ENCODE results near the gene GPR149. TPM values are rescaled to one million over a fixed set of nuclear protein-coding genes. Genes with fewer than 3 reads are reported as not detected.

The GPR149 gene
- total and polyA plus RNA-seq, 2 of the 8 experiments (the other 6 are each of a cell fraction or from before 2014, with no cell fraction given): not detected

DNA sequence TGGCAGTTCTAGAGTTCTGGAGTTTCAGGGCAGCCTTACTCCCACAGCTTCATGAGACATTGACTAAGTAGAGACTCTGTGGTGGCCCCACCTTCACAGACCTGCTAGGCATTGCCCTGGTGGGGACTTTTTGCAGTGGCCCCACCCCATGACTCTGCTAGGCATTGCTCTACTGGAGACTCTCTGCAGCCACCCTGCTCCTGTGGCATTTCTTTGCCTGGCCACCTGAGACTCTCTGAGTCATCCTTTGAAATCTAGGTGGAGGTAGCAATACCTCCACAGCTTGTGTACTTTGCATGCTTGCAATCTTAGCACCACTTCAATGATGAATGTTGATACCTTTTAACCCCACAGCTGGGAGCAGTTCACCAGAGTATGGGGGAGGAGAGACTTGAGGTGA, 65.1 kb downstream of the GPR149 start:
- FAIRE-seq: no peak
- H4K20me1 ChIP-seq (replicated peaks in 1 of 2; ENCODE audit: control insufficient read depth in 1 of 2, insufficient read depth in 2 of 2, low read length in 2 of 2): no peaks in the 10 kb centered on the region
- no peak overlapping the region for H4K8ac ChIP-seq (ENCODE audit: extremely low read depth, insufficient read depth, low read length)
- TF ChIP-seq GABPA (IDR thresholded peaks at IDR 0.05; ENCODE audit: borderline replicate concordance, insufficient read depth, low read length) (no peak), TAF7 (optimal IDR thresholded peaks at IDR 0.05; ENCODE audit: borderline replicate concordance, low read depth, low read length) (no peak), TAF1 (IDR thresholded peaks at IDR 0.05; ENCODE audit: low read depth, low read length) (no peak), BACH1 (IDR thresholded peaks at IDR 0.05; ENCODE audit: low read length) (no peak), JUND (IDR thresholded peaks at IDR 0.05; ENCODE audit: low read length) (no peak), EGR1 (IDR thresholded peaks at IDR 0.05; ENCODE audit: borderline replicate concordance, low read depth, low read length) (no peak), MAX (IDR thresholded peaks at IDR 0.05) (no peak), SAP30 (IDR thresholded peaks at IDR 0.05; ENCODE audit: insufficient read depth, insufficient replicate concordance, low read length) (no peak), YY1 (IDR thresholded peaks at IDR 0.05; ENCODE audit: low read depth, low read length) (no peak), BCL11A (IDR thresholded peaks at IDR 0.05; ENCODE audit: low read depth in 2 of 2, low read length in 2 of 2) (no peak), SP2 (IDR thresholded peaks at IDR 0.05; ENCODE audit: low read length) (no peak), KDM4A (IDR thresholded peaks at IDR 0.05; ENCODE audit: low read depth, low read length, severe bottlenecking) (no peak), SUZ12 (IDR thresholded peaks at IDR 0.05; ENCODE audit: low read length) (no peak), RNF2 (IDR thresholded peaks at IDR 0.05; ENCODE audit: borderline replicate concordance, low read depth, low read length, missing control alignments, poor library complexity, severe bottlenecking) (no peak), CTBP2 (IDR thresholded peaks at IDR 0.05; ENCODE audit: borderline replicate concordance, insufficient read depth, insufficient read length, low read length) (no peak)

More for the DNA sequence above, 65.1 kb downstream of the GPR149 start:
- no peak overlapping the region for H3K4me3 ChIP-seq (ENCODE audit: extremely low read depth in 1 of 4, insufficient read depth in 2 of 4, low read depth in 3 of 4, low read length in 4 of 4)
- H2BK5ac ChIP-seq (ENCODE audit: low read depth, low read length): no peak overlapping the region
- no peak overlapping the region for H3K56ac ChIP-seq (replicated peaks; ENCODE audit: insufficient read length, low read depth, low read length)
- no peak overlapping the region for H3K14ac ChIP-seq (ENCODE audit: insufficient read length)
- H2AFZ ChIP-seq (ENCODE audit: low read length): no peak overlapping the region
- H2BK20ac ChIP-seq (ENCODE audit: low read length): no peak overlapping the region
- H2BK15ac ChIP-seq (ENCODE audit: low read length): no peak overlapping the region
- H2BK120ac ChIP-seq (replicated peaks; ENCODE audit: low read depth, low read length): no peak overlapping the region
- no peak overlapping the region for H3K23ac ChIP-seq (ENCODE audit: insufficient read length)
- H3K27ac ChIP-seq (ENCODE audit: low read depth, low read length): no peak overlapping the region
- H3K18ac ChIP-seq (ENCODE audit: extremely low read depth, low read length): no peak overlapping the region
- H3K9ac ChIP-seq (replicated peaks in 1 of 4; ENCODE audit: extremely low read depth in 1 of 4, low read depth in 3 of 4, low read length in 3 of 4): no peak overlapping the region
- H3K23me2 ChIP-seq (ENCODE audit: low read depth, low read length): no peaks in the 10 kb centered on the region
- H2AK5ac ChIP-seq (ENCODE audit: low read depth, low read length): no peak overlapping the region
- H3K27me3 ChIP-seq (replicated peaks in 1 of 4; ENCODE audit: control insufficient read depth in 3 of 4, extremely low read depth in 1 of 4, insufficient read depth in 3 of 4, low read length in 3 of 4): peaks cover 0 to 2% (median 0%) of the 10 kb centered on the region in 4 experiments; a peak in 1 of 7 replicates
- no peak for DNase-seq (ENCODE audit: low read depth in 1 of 2, low spot score in 2 of 2)
- H3K36me3 ChIP-seq (ENCODE audit: control insufficient read depth in 2 of 4, insufficient read depth in 4 of 4, low read length in 3 of 4): no peaks in the 10 kb centered on the region
- H3K79me1 ChIP-seq (ENCODE audit: low read depth, low read length): no peaks in the 10 kb centered on the region
- no peaks in the 10 kb centered on the region for H3K4me1 ChIP-seq (replicated peaks in 1 of 4; ENCODE audit: control insufficient read depth in 3 of 4, insufficient read depth in 4 of 4, low read length in 3 of 4)
- POLR2A ChIA-PET (ENCODE audit: partially characterized antibody): no interaction called here
- no peaks in the 10 kb centered on the region for H3K79me2 ChIP-seq (ENCODE audit: control insufficient read depth in 1 of 2, insufficient read depth in 2 of 2, low read length in 2 of 2)
- H2BK12ac ChIP-seq (ENCODE audit: low read depth, low read length): no peak overlapping the region
- H3K4me2 ChIP-seq (ENCODE audit: insufficient read depth in 1 of 2, low read depth in 2 of 2, low read length in 2 of 2): no peak overlapping the region
- H3K9me3 ChIP-seq (ENCODE audit: insufficient read depth in 2 of 2, low read depth in 1 of 2, low read length in 1 of 2): no peaks in the 10 kb centered on the region
- CTCF ChIA-PET (ENCODE audit: partially characterized antibody): interaction anchor here (0.9 to 1.4 kb wide), 2 partner anchors 13 to 32 kb away, joined by 3 read pairs; no protein-coding TSS in a partner anchor
- no peak overlapping the region for H3K4ac ChIP-seq (replicated peaks; ENCODE audit: insufficient read length, low read depth, low read length)
- H4K91ac ChIP-seq (replicated peaks; ENCODE audit: insufficient read length, low read length): no peak overlapping the region
- no peak overlapping the region for H4K5ac ChIP-seq (ENCODE audit: insufficient read length, low read depth, low read length)

Data from H1 (cell line).